SK-N-SH treated with all-trans-retinoic acid at 6 μM for 48 hours (cell line): ENCODE results near the gene CRMP1.

Experiments used
- ATAC-seq: fragments of 200-7000 bp; cut with Tn5 transposase; 3 replicates; pipeline ENCODE4 v1.9.1; 2020; ENCODE audit warnings: mild to moderate bottlenecking, moderate library complexity
- ARNTL ChIP-seq: fragments of 450-650 bp; formaldehyde crosslinking; IDR thresholded peaks from 2 replicates; pipeline ENCODE4 v1.5.0; 2020; ENCODE audit warnings: low read depth, mild to moderate bottlenecking, moderate library complexity, borderline replicate concordance
- BACH2 ChIP-seq: fragments of 250-450 bp; sonication (Bioruptor Pico); IDR thresholded peaks from 2 replicates; pipeline ENCODE4 v1.9.0; 2021; ENCODE audit warnings: mild to moderate bottlenecking, borderline replicate concordance
- CSDC2 ChIP-seq: fragments of 250-450 bp; sonication (Bioruptor Pico); IDR thresholded peaks from 2 replicates; pipeline ENCODE4 v1.5.0; 2020; ENCODE audit warnings: mild to moderate bottlenecking, moderate library complexity
- ESRRG ChIP-seq: fragments of 250-450 bp; sonication (Bioruptor Pico); IDR thresholded peaks from 2 replicates; pipeline ENCODE4 v1.6.1; 2021; ENCODE audit warnings: mild to moderate bottlenecking
- GLIS3 ChIP-seq: fragments of 250-450 bp; sonication (Bioruptor Pico); IDR thresholded peaks from 2 replicates; pipeline ENCODE4 v1.5.0; 2020; ENCODE audit warnings: mild to moderate bottlenecking, moderate library complexity
- ISL1 ChIP-seq: fragments of 250-450 bp; sonication (Bioruptor Pico); IDR thresholded peaks from 2 replicates; pipeline ENCODE4 v2.1.2; 2022; ENCODE audit warnings: mild to moderate bottlenecking, moderate library complexity
- OSR1 ChIP-seq: fragments of 250-450 bp; sonication (Bioruptor Pico); IDR thresholded peaks from 2 replicates; pipeline ENCODE4 v1.8.0; 2022; ENCODE audit warnings: moderate library complexity, mild to moderate bottlenecking, inconsistent platforms
- PATZ1 ChIP-seq: fragments of 250-450 bp; sonication (Bioruptor Pico); IDR thresholded peaks from 2 replicates; pipeline ENCODE4 v1.8.0; 2020; ENCODE audit warnings: mild to moderate bottlenecking, moderate library complexity, borderline replicate concordance
- PPARA ChIP-seq: fragments of 250-450 bp; sonication (Bioruptor Pico); IDR thresholded peaks from 2 replicates; pipeline ENCODE4 v1.5.0; 2020; ENCODE audit warnings: mild to moderate bottlenecking, borderline replicate concordance
- RARB ChIP-seq: fragments of 250-450 bp; sonication (Bioruptor Pico); IDR thresholded peaks from 2 replicates; pipeline ENCODE4 v1.8.0; 2021; ENCODE audit warnings: mild to moderate bottlenecking, moderate library complexity
- SNAI2 ChIP-seq: fragments of 250-450 bp; sonication (Bioruptor Pico); IDR thresholded peaks from 2 replicates; pipeline ENCODE4 v1.5.0; 2020; ENCODE audit warnings: mild to moderate bottlenecking, moderate library complexity
- TCF4 ChIP-seq: fragments of 250-450 bp; sonication (Bioruptor Pico); IDR thresholded peaks from 2 replicates; pipeline ENCODE4 v1.8.0; 2021; ENCODE audit warnings: mild to moderate bottlenecking, moderate library complexity, borderline replicate concordance
- TOX ChIP-seq: fragments of 250-450 bp; sonication (Bioruptor Pico); IDR thresholded peaks from 2 replicates; pipeline ENCODE4 v1.8.0; 2021; ENCODE audit warnings: mild to moderate bottlenecking, moderate library complexity, borderline replicate concordance
- TSHZ2 ChIP-seq: fragments of 250-450 bp; sonication (Bioruptor Pico); IDR thresholded peaks from 2 replicates; pipeline ENCODE4 v1.5.0; 2020; ENCODE audit warnings: mild to moderate bottlenecking, moderate library complexity
- ZC3H10 ChIP-seq: fragments of 250-450 bp; sonication (Bioruptor Pico); IDR thresholded peaks from 2 replicates; pipeline ENCODE4 v1.5.1; 2021; ENCODE audit warnings: mild to moderate bottlenecking, moderate library complexity
- ZFP3 ChIP-seq: fragments of 250-450 bp; sonication (Bioruptor Pico); IDR thresholded peaks from 2 replicates; pipeline ENCODE4 v1.5.0; 2020; ENCODE audit warnings: mild to moderate bottlenecking, moderate library complexity
- ZFP30 ChIP-seq: fragments of 450-650 bp; formaldehyde crosslinking; IDR thresholded peaks from 2 replicates; pipeline ENCODE4 v1.5.0; 2022; ENCODE audit warnings: mild to moderate bottlenecking, moderate library complexity
- ZNF565 ChIP-seq: fragments of 450-650 bp; formaldehyde crosslinking; conservative IDR thresholded peaks from 2 replicates; pipeline ENCODE4 v1.5.0; 2020; ENCODE audit warnings: low read depth, mild to moderate bottlenecking, moderate library complexity
- ZNF70 ChIP-seq: fragments of 450-650 bp; formaldehyde crosslinking; IDR thresholded peaks from 2 replicates; pipeline ENCODE4 v1.5.0; 2020; ENCODE audit warnings: mild to moderate bottlenecking, moderate library complexity
- ZNF8 ChIP-seq: fragments of 450-650 bp; formaldehyde crosslinking; IDR thresholded peaks from 2 replicates; pipeline ENCODE4 v1.5.0; 2020; ENCODE audit warnings: mild to moderate bottlenecking, moderate library complexity
- TF ChIP-seq, protein P1 (sequence below): fragments of 250-450 bp; sonication (Bioruptor Pico); IDR thresholded peaks from 2 replicates; pipeline ENCODE4 v1.8.0; 2021; ENCODE audit warnings: low read depth, mild to moderate bottlenecking, moderate library complexity, borderline replicate concordance
- TF ChIP-seq, protein P2 (sequence below): fragments of 250-450 bp; sonication (Bioruptor Pico); IDR thresholded peaks from 2 replicates; pipeline ENCODE4 v1.5.1; 2021; ENCODE audit warnings: mild to moderate bottlenecking, moderate library complexity

The CRMP1 gene

DNA sequence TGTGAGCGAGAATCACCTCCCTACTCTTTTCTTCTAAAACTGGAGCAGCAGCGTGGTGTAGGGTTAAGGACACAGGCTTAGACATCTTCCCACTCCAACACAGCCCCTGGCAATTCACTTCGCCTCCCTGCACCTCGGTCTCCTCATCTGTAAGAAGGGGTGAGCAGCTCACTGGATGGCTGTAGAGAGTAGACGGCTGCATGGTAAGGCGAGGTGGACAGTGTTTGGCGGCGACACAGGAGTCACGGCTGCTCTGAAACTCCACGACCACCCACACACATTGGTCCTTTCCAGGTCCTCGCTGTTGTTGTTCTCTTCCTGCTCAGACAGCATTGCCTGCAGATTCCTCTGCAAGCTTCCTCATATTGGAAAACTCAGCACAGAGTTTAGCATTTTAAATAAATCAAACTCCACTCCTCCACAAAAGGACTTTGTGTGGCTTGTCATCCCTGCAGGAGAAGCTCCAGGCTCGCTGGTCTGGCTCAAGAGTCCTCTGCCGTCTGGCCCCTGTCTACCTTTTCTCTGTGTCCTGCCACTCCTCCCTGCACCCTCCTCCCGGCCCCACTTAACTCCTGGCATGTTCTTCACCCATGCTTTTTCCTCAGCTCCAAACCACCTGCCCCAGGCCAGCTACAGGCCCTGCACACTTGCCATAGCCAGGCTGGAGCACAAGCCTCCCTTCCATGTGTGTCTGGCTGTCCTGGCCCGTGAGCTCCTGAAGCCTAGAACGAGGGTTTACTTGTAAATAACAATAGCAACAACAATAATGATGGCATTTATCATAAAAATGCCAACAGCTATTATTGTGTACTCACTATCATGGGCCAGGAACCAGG lies 41.3 kb upstream of the CRMP1 start (continued):
- TF ChIP-seq CSDC2 (CRISPR knock-in tag) (no peak), ZNF8 (CRISPR knock-in tag) (no peak), PATZ1 (no peak), ZNF565 (no peak), ESRRG (no peak), RARB (no peak), GLIS3 (CRISPR knock-in tag) (no peak), TCF4 (CRISPR knock-in tag) (no peak), ARNTL (CRISPR knock-in tag) (no peak), PPARA (CRISPR knock-in tag) (no peak), SNAI2 (CRISPR knock-in tag) (no peak), ZNF70 (CRISPR knock-in tag) (no peak)
- TF ChIP-seq, protein P1, sequence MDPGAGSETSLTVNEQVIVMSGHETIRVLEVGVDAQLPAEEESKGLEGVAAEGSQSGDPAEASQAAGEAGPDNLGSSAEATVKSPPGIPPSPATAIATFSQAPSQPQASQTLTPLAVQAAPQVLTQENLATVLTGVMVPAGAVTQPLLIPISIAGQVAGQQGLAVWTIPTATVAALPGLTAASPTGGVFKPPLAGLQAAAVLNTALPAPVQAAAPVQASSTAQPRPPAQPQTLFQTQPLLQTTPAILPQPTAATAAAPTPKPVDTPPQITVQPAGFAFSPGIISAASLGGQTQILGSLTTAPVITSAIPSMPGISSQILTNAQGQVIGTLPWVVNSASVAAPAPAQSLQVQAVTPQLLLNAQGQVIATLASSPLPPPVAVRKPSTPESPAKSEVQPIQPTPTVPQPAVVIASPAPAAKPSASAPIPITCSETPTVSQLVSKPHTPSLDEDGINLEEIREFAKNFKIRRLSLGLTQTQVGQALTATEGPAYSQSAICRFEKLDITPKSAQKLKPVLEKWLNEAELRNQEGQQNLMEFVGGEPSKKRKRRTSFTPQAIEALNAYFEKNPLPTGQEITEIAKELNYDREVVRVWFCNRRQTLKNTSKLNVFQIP (CRISPR knock-in tag), result no peak

DNA sequence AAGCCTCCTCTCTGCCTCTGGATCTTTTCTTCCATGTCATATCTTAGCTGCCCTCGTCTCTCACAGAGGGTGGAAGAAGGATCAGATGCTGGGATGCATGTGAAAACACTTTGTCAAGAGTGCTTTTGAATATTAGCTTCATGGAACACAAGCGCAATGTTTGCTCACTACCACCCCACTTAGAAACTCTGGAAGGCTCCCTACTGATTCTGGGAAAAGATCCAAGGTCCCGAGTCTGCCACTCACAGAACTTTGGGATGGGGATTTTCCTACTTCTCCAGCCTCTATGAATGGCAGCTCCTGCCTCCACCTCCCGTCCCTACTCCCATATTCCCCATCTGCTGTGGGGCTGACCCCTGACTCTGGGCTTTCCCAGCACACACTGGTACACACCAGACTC lies 40.2 kb upstream of the CRMP1 start:
- TF ChIP-seq TOX (CRISPR knock-in tag) (no peak), RARB (no peak), ZNF565 (no peak), SNAI2 (CRISPR knock-in tag) (no peak), OSR1 (no peak), ZFP3 (CRISPR knock-in tag) (no peak), ZFP30 (no peak), ZC3H10 (CRISPR knock-in tag) (no peak), GLIS3 (CRISPR knock-in tag) (no peak)
- TF ChIP-seq, protein P2, sequence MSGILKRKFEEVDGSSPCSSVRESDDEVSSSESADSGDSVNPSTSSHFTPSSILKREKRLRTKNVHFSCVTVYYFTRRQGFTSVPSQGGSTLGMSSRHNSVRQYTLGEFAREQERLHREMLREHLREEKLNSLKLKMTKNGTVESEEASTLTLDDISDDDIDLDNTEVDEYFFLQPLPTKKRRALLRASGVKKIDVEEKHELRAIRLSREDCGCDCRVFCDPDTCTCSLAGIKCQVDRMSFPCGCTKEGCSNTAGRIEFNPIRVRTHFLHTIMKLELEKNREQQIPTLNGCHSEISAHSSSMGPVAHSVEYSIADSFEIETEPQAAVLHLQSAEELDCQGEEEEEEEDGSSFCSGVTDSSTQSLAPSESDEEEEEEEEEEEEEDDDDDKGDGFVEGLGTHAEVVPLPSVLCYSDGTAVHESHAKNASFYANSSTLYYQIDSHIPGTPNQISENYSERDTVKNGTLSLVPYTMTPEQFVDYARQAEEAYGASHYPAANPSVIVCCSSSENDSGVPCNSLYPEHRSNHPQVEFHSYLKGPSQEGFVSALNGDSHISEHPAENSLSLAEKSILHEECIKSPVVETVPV (CRISPR knock-in tag), result no peak
- no peak for ATAC-seq

GRCh38 chr4:5932035-5932568 lies 39.2 kb upstream of the CRMP1 start:
- no peak for TF ChIP-seq RARB
- TF ChIP-seq, all 23 proteins: peak for 0
- no peak for ATAC-seq

- no peak for ATAC-seq
- TF ChIP-seq ZC3H10 (CRISPR knock-in tag) (no peak), OSR1 (no peak), BACH2 (CRISPR knock-in tag) (no peak), SNAI2 (CRISPR knock-in tag) (no peak), ISL1 (no peak), PATZ1 (no peak), ZNF70 (CRISPR knock-in tag) (no peak)
- TF ChIP-seq, all 23 proteins: peak for 0
Measured at GRCh38 chr4:5931526-5931925, 38.6 kb upstream of the CRMP1 start.

GRCh38 chr4:5930876-5931275 lies 38.0 kb upstream of the CRMP1 start:
- no peak for ATAC-seq

More at GRCh38 chr4:5930876-5931275, 38.0 kb upstream of the CRMP1 start:
- TF ChIP-seq ESRRG (no peak), TSHZ2 (no peak), GLIS3 (CRISPR knock-in tag) (no peak)
